IgD-negative memory B cell (primary cell): ENCODE results near the gene GNB3. TPM values are rescaled to one million over a fixed set of nuclear protein-coding genes. Genes with fewer than 3 reads are reported as not detected.
"Not testable (repeated sequence)": the region's sequence is repeated elsewhere in the genome, so short reads cannot be mapped to it uniquely, and the experiment has no call there.

Experiments used
- H3K27ac Mint-ChIP-seq, 3 donors: one replicate each; pipeline ENCODE4 v1.8.0; 2020 to 2022; ENCODE audit warnings: mild to moderate bottlenecking in 3 of 3, mixed read lengths in 3 of 3, moderate library complexity in 1 of 3
- H3K27me3 Mint-ChIP-seq: one replicate; pipeline ENCODE4 v1.8.0; 2021; ENCODE audit warnings: mixed read lengths
- H3K36me3 Mint-ChIP-seq: one replicate; pipeline ENCODE4 v1.8.0; 2020; ENCODE audit warnings: mild to moderate bottlenecking, mixed read lengths
- H3K4me1 Mint-ChIP-seq, 3 donors: one replicate each; pipeline ENCODE4 v1.8.0; 2020 to 2022; ENCODE audit warnings: mixed read lengths in 3 of 3, mild to moderate bottlenecking in 1 of 3
- H3K4me3 Mint-ChIP-seq, 4 donors: one replicate each; pipeline ENCODE4 v1.8.0; 2020 to 2022; ENCODE audit warnings: mild to moderate bottlenecking in 4 of 4, mixed read lengths in 4 of 4, moderate library complexity in 3 of 4
- H3K9me3 Mint-ChIP-seq, 3 donors: one replicate each; pipeline ENCODE4 v1.8.0; 2020 to 2021; ENCODE audit warnings: mixed read lengths in 3 of 3, mild to moderate bottlenecking in 1 of 3
- polyA plus RNA-seq: library from polyadenylated mRNA; unstranded; fragments of 300-500 nt; fragmentation: Illumina TruSeq; gene quantifications from one replicate; pipeline ENCODE4 v1.2.3, GENCODE V29; 2021

GNB3 gene
- polyA plus RNA-seq, 1 donor from 2014 or later: not detected

DNA sequence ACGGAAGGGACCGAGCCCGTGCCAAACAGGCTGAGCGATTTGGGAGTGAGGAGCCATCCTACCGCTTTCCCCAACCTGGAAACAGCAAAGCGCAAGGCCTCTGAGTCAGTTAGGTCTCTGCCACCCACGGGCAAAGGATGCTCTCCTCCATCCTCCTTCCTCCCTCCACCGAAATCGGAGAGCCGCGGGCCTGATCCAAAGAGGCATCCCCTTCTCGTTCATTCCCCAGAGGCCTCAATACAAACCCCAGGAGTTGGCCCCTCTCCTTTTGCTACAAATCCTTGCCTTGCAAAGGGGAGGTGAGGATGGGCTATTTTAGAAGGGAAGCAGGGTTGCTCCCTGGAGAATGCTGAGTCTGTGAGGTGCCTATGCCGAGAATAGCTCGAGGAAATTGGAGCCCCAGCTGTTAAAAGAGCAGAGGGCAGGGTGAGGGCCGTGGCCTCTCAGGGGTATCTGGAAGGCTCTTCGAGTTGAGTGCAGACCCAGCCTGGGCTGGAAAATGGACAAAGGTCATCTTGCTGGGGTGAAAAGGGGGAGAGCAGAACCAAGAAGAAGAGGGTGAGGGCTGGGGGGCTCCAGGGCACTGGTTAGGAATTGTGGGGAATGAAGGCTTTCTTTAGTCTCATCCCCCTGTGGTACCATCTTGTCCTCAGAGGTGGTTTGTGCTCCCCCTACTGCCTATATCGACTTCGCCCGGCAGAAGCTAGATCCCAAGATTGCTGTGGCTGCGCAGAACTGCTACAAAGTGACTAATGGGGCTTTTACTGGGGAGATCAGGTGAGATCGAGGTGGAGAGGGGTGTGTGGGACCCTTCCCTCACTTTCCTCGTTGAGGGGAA is 27.7 kb downstream of the GNB3 start:
- no peaks in the 10 kb centered on the region for H3K9me3 Mint-ChIP-seq
- H3K36me3 Mint-ChIP-seq: peaks cover 1% of the 10 kb centered on the region
- H3K4me1 Mint-ChIP-seq: peaks cover 23 to 33% (median 33%) of the 10 kb centered on the region in 3 donors

GRCh38 chr12:6869049-6870021 is 28.6 kb downstream of the GNB3 start:
- Mint-ChIP-seq H3K4me3 (peak overlapping the region; percentile 79 to 98 (median 94)), H3K36me3 (peaks cover 1% of the 10 kb centered on the region), H3K27ac (peak overlapping the region; percentile 46 to 98 (median 84)), H3K9me3 (no peaks in the 10 kb centered on the region), H3K27me3 (no peaks in the 10 kb centered on the region), H3K4me1 (peaks cover 23 to 39% (median 36%) of the 10 kb centered on the region in 3 donors)

More for the DNA sequence above, 27.7 kb downstream of the GNB3 start:
- no peaks in the 10 kb centered on the region for H3K27me3 Mint-ChIP-seq
- peak overlapping the region; percentile 83 to 98 (median 84) for H3K27ac Mint-ChIP-seq
- H3K4me3 Mint-ChIP-seq: peak overlapping the region; percentile 91 to 98 (median 94)

- H3K4me3 Mint-ChIP-seq: peak overlapping the region in 1 of 4 donors; percentile 98
- H3K27ac Mint-ChIP-seq: peak overlapping the region in 2 of 3 donors; percentile 23 to 80
- H3K9me3 Mint-ChIP-seq, H3K36me3 Mint-ChIP-seq, H3K27me3 Mint-ChIP-seq: not testable (repeated sequence)
- peaks cover 23 to 39% (median 36%) of the 10 kb centered on the region in 3 donors for H3K4me1 Mint-ChIP-seq
Observed at GRCh38 chr12:6870304-6870703, 29.6 kb downstream of the GNB3 start.

DNA sequence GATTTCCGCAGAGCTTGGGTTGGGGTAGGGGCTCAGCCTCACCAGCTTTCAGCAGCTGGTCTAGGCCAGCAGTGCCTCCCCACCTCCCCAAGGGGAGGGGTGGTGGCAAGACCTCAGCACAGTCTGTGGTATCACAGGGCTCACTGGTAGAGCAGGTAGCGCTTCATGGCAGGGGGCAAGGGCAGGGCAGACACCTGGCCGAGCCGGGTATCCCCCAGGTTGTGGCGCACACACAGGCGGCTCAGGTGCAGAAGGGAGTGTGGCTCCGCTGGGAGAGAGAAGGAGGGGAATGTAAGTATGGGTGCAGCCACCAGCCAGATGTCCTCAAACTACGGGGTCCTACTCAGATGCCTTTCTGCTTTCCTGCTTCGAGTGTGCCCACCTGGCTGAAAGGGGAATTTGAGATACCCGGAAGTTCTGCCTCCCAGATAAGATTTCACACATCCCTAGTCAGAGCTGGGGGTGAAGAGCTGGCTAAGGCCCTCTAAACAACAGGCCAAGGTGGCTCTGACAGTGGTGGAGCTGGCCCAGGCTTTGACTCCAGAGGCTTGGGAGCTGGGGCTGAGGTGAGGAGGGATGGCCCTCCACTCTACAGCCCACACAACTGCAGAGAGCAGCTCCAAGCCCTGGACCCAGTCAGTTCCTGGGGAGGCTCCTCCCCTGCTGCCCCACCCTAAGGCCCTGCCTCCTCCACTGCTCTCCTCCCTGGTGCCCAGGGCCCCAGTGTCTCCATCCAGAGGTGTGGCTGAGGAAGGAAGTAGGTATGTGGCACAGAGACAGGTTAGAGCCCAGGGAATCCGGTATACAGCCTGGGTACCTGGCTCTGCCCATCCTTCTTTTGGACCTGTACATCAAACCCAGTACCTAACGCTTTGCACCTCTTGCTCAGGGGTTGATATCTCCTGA is 30.6 kb downstream of the GNB3 start:
- peak overlapping the region; percentile 67 to 78 (median 68) for H3K27ac Mint-ChIP-seq
- H3K9me3 Mint-ChIP-seq: no peaks in the 10 kb centered on the region
- H3K36me3 Mint-ChIP-seq: peaks cover 1% of the 10 kb centered on the region
- peaks cover 23 to 39% (median 38%) of the 10 kb centered on the region in 3 donors for H3K4me1 Mint-ChIP-seq
- H3K27me3 Mint-ChIP-seq: no peaks in the 10 kb centered on the region
- peak overlapping the region; percentile 88 to 98 (median 95) for H3K4me3 Mint-ChIP-seq

DNA sequence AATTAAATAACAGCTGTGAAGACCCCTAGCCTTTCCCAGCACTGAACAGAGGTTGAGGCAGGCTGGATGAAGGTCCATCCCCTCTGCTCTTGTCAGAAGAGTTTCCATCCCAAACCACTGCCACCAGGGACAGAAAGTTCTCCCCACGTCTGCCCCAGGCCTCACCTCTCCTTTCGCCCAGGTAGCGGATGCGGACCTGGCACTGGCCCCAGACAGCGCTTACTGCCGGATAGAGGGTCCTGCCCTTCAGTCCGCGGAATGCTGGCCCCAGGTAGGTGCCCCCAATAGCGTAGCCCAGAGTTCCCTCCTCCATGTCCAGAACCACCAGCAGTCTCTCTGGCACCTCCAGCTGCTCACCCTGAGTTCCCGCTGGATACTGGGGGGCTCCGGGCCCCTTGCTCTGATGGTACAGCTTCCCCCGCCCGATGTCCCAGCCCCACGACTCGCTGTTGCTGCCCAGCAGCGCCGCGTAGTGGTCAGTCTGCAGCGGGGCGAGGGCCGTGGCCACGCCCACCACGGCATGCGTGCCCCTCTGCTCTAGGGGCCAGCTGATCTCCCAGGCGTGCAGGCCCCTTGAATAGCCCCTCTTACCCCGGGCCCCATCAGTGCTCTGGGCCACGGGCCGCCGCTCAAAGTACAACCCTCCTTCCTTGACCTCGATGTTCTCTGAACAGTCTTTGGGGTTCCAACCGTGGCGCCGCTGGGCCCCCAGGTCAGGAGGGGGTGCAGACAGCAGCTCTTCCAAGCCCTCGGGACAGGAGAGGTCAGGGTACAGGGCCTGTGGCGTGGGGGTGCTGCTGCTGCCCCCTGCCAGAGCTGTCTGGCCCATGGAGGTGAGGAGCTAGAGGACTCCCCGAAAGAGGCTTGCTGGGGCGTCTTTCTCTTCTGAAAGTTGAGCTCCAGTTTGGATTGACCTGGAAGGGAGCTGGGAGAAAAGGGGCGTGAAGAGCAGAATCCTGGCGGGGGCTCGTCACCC is 31.6 kb downstream of the GNB3 start:
- peaks cover 23 to 39% (median 35%) of the 10 kb centered on the region in 3 donors for H3K4me1 Mint-ChIP-seq
- H3K27me3 Mint-ChIP-seq: no peaks in the 10 kb centered on the region
- no peaks in the 10 kb centered on the region for H3K9me3 Mint-ChIP-seq
- H3K4me3 Mint-ChIP-seq: peak overlapping the region; percentile 88 to 98 (median 95)
- peak overlapping the region; percentile 68 to 86 (median 85) for H3K27ac Mint-ChIP-seq
- peaks cover 1% of the 10 kb centered on the region for H3K36me3 Mint-ChIP-seq

- peak within 1 kb of the TSS; percentile 68 to 86 (median 85) for H3K27ac Mint-ChIP-seq
- no peaks in the 10 kb centered on the region for H3K27me3 Mint-ChIP-seq
- H3K9me3 Mint-ChIP-seq: no peaks in the 10 kb centered on the region
- peaks cover 1% of the 10 kb centered on the region for H3K36me3 Mint-ChIP-seq
- H3K4me3 Mint-ChIP-seq: peak within 1 kb of the TSS; percentile 88 to 98 (median 95)
- H3K4me1 Mint-ChIP-seq: peaks cover 22 to 38% (median 34%) of the 10 kb centered on the region in 3 donors
Observed at GRCh38 chr12:6873094-6874014, 32.6 kb downstream of the GNB3 start, which contains the start of gene SPSB2. SPSB2 (minus strand) TSS chr12:6873303; CDS start chr12:6872901, 402 bp downstream.

DNA sequence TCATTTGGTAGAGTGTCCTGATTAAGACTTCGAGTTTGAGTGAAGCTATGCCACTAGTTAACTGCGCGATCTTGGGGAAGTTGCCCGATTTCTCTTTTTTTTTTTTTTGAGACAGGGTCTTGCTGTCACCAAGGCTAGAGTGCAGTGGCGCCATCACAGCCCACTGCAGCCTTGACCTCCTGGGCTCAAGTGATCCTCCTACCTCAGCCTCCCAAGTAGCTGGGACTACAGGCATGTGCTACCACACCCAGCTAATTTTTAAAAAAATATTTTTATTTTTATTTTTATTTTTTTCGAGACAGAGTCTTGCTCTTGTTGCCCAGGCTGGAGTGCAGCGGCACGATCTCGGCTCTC is 33.3 kb downstream of the GNB3 start:
- H3K9me3 Mint-ChIP-seq, H3K36me3 Mint-ChIP-seq, H3K27me3 Mint-ChIP-seq: not testable (repeated sequence)
- Mint-ChIP-seq H3K4me1 (peaks cover 15 to 32% (median 28%) of the 10 kb centered on the region in 3 donors), H3K27ac (peak overlapping the region; percentile 16 to 68 (median 31)), H3K4me3 (peak overlapping the region; percentile 88 to 98 (median 95))

DNA sequence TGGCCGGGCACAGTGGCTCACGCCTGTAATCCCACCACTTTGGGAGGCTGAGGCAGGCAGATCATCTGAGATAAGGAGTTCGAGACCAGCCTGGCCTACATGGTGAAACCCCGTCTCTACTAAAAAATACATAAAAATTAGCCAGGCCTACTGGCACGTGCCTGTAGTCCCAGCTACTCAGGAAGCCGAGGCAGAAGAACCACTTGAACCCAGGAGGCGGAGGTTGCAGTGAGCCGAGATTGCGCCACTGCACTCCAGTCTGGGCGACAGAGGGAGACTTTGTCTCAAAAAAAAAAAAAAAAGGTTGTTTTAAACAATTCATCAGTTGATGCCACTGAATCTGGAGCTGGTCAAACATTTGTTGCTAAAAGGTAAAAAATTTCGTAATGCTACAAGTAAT is 39.1 kb downstream of the GNB3 start:
- H3K4me1 Mint-ChIP-seq, H3K4me3 Mint-ChIP-seq, H3K9me3 Mint-ChIP-seq, H3K36me3 Mint-ChIP-seq, H3K27me3 Mint-ChIP-seq, H3K27ac Mint-ChIP-seq: not testable (repeated sequence)

- Mint-ChIP-seq H3K36me3 (peaks cover 2% of the 10 kb centered on the region), H3K9me3 (no peaks in the 10 kb centered on the region), H3K27me3 (no peaks in the 10 kb centered on the region), H3K27ac (no peak overlapping the region), H3K4me1 (no peaks in the 10 kb centered on the region), H3K4me3 (no peak overlapping the region)
Observed at GRCh38 chr12:6883252-6883651, 42.5 kb downstream of the GNB3 start.

- Mint-ChIP-seq H3K36me3 (peaks cover 2% of the 10 kb centered on the region), H3K4me3 (no peak overlapping the region), H3K27ac (no peak overlapping the region), H3K4me1 (no peaks in the 10 kb centered on the region), H3K27me3 (no peaks in the 10 kb centered on the region), H3K9me3 (no peaks in the 10 kb centered on the region)
Observed at GRCh38 chr12:6883683-6884082, 43.0 kb downstream of the GNB3 start.

GRCh38 chr12:6884539-6884938 is 43.8 kb downstream of the GNB3 start:
- Mint-ChIP-seq H3K9me3 (no peaks in the 10 kb centered on the region), H3K36me3 (peaks cover 2% of the 10 kb centered on the region), H3K27me3 (no peaks in the 10 kb centered on the region), H3K4me1 (no peaks in the 10 kb centered on the region), H3K4me3 (no peak overlapping the region), H3K27ac (no peak overlapping the region)

- not testable (repeated sequence) for H3K27me3 Mint-ChIP-seq, H3K4me1 Mint-ChIP-seq, H3K27ac Mint-ChIP-seq, H3K4me3 Mint-ChIP-seq, H3K9me3 Mint-ChIP-seq, H3K36me3 Mint-ChIP-seq
Observed at GRCh38 chr12:6886206-6886999, 45.7 kb downstream of the GNB3 start.
